SK-N-SH (cell line): ENCODE data around the gene ZSCAN21. TPM values are rescaled to one million over a fixed set of nuclear protein-coding genes. Genes with fewer than 3 reads are reported as not detected.
A peak's percentile ranks its signal among the peaks of the same experiment; 100 is the strongest.

Experiments used
- CTCF ChIA-PET: fragments of 300-600, 350-600 bp; formaldehyde crosslinking; extraction: SDS; loops from one replicate; lab custom pipeline; 2021; lab: Yijun Ruan, JAX
- POLR2A ChIA-PET: fragments of 350-600 bp; sonication (Branson Sonifier 250); formaldehyde crosslinking; extraction: SDS; loops from one replicate; lab custom pipeline; 2020; ENCODE audit warnings: antibody characterized with exemption, inconsistent platforms; lab: Yijun Ruan, JAX
- DNase-seq: peaks from one replicate; pipeline ENCODE4 v3.0.0; 2012
- H2AFZ ChIP-seq: fragments of 200-600 bp; sonication (generic); 2 replicates; pipeline ENCODE4 v1.8.1; 2016; ENCODE audit warnings: antibody characterized with exemption, mild to moderate bottlenecking, low read depth
- H3F3A ChIP-seq: fragments of 200-600 bp; sonication (generic); replicated peaks from 2 replicates; pipeline ENCODE3; 2016; ENCODE audit warnings: antibody characterized with exemption, mild to moderate bottlenecking; ENCODE audit not compliant: insufficient read depth
- H3K27ac ChIP-seq, 2 experiments: fragments of 200-500 bp in 1 of 2; fragments of 200-600 bp in 1 of 2; sonication (Bioruptor generic) in 1 of 2; sonication (generic), shearing (Covaris generic) in 1 of 2; 2 replicates each; pipeline versions ENCODE4 v1.5.1 to v1.6.1; 2014 to 2016; ENCODE audit warnings: low read depth in 2 of 2, inconsistent platforms in 1 of 2, low read length in 1 of 2, mild to moderate bottlenecking in 1 of 2, mixed read lengths in 1 of 2
- H3K27me3 ChIP-seq: fragments of 200-600 bp; sonication (generic), shearing (Covaris generic); 2 replicates; pipeline ENCODE4 v1.6.1; 2016; ENCODE audit warnings: mixed run types; ENCODE audit not compliant: insufficient read depth
- H3K36me3 ChIP-seq, 2 experiments: fragments of 200-500 bp in 1 of 2; fragments of 200-600 bp in 1 of 2; sonication (Bioruptor generic) in 1 of 2; sonication (generic) in 1 of 2; replicated peaks in 1 of 2; 2 replicates each; pipeline versions ENCODE3 to v1.5.1; 2014 to 2016; ENCODE audit warnings: low read length in 1 of 2, mild to moderate bottlenecking in 1 of 2; ENCODE audit not compliant: insufficient read depth in 2 of 2, control insufficient read depth in 1 of 2
- H3K4me1 ChIP-seq, 2 experiments: fragments of 200-500 bp in 1 of 2; fragments of 200-600 bp in 1 of 2; sonication (Bioruptor generic) in 1 of 2; sonication (generic), shearing (Covaris generic) in 1 of 2; 2 replicates each; pipeline versions ENCODE4 v1.5.1 to v1.6.1; 2014 to 2016; ENCODE audit warnings: low read depth in 1 of 2, low read length in 1 of 2, mixed run types in 1 of 2; ENCODE audit not compliant: insufficient read depth in 2 of 2, control insufficient read depth in 1 of 2
- H3K4me2 ChIP-seq: fragments of 200-600 bp; sonication (generic), shearing (Covaris generic); 2 replicates; pipeline ENCODE4 v1.6.1; 2017; ENCODE audit warnings: mixed run types
- H3K4me3 ChIP-seq, 2 experiments: fragments of 200-500 bp in 1 of 2; fragments of 200-600 bp in 1 of 2; sonication (Bioruptor generic) in 1 of 2; sonication (generic), shearing (Covaris generic) in 1 of 2; 2 replicates each; pipeline versions ENCODE4 v1.5.1 to v1.8.1; 2014 to 2016; ENCODE audit warnings: low read depth in 2 of 2, inconsistent platforms in 1 of 2, low read length in 1 of 2, mild to moderate bottlenecking in 1 of 2, mixed read lengths in 1 of 2, moderate library complexity in 1 of 2
- H3K79me2 ChIP-seq: fragments of 200-600 bp; sonication (generic); 2 replicates; pipeline ENCODE4 v1.8.1; 2017; ENCODE audit warnings: mild to moderate bottlenecking; ENCODE audit not compliant: insufficient read depth
- H3K9ac ChIP-seq: fragments of 200-600 bp; sonication (generic); 2 replicates; pipeline ENCODE4 v1.6.1; 2017; ENCODE audit warnings: mixed run types
- H3K9me2 ChIP-seq: fragments of 200-600 bp; sonication (generic); 2 replicates; pipeline ENCODE4 v1.6.1; 2017; ENCODE audit warnings: mixed run types
- H3K9me3 ChIP-seq: fragments of 200-600 bp; sonication (generic); 2 replicates; pipeline ENCODE4 v1.6.1; 2017; ENCODE audit warnings: mixed run types, mild to moderate bottlenecking, moderate library complexity
- H4K20me1 ChIP-seq: fragments of 200-600 bp; sonication (generic); 2 replicates; pipeline ENCODE4 v1.6.1; 2017; ENCODE audit warnings: mild to moderate bottlenecking, mixed run types; ENCODE audit not compliant: insufficient read depth
- CHD2 ChIP-seq: fragments of 150-350 bp; IDR thresholded peaks from 2 replicates; pipeline ENCODE4 v1.6.1; 2018; ENCODE audit warnings: low read length; ENCODE audit not compliant: partially characterized antibody
- FOSL2 ChIP-seq: IDR thresholded peaks from 2 replicates; pipeline ENCODE4 v1.4.0; 2012; ENCODE audit warnings: low read depth, mild to moderate bottlenecking, moderate library complexity, borderline replicate concordance
- FOXM1 ChIP-seq: IDR thresholded peaks from 2 replicates; pipeline ENCODE4 v1.4.0; 2012; ENCODE audit warnings: low read depth, mild to moderate bottlenecking
- IRF3 ChIP-seq: fragments of 150-350 bp; IDR thresholded peaks from 2 replicates; pipeline ENCODE4 v1.6.1; 2016; ENCODE audit warnings: mild to moderate bottlenecking, low read depth, low read length
- JUND ChIP-seq: IDR thresholded peaks from 2 replicates; pipeline ENCODE4 v1.4.0; 2012
- NFIC ChIP-seq: IDR thresholded peaks from 2 replicates; pipeline ENCODE4 v1.4.0; 2012; ENCODE audit warnings: borderline replicate concordance
- PBX3 ChIP-seq: IDR thresholded peaks from 2 replicates; pipeline ENCODE4; 2012
- POLR2AphosphoS5 ChIP-seq: IDR thresholded peaks from 2 replicates; pipeline ENCODE4 v1.6.1; 2012; ENCODE audit warnings: low read depth, low read length
- RCOR1 ChIP-seq: fragments of 150-350 bp; IDR thresholded peaks from 2 replicates; pipeline ENCODE4 v1.6.1; 2017; ENCODE audit warnings: antibody characterized with exemption, low read length
- REST ChIP-seq: IDR thresholded peaks from 2 replicates; pipeline ENCODE4 v1.6.1; 2012; ENCODE audit warnings: mild to moderate bottlenecking, low read depth, low read length, moderate library complexity
- TEAD4 ChIP-seq: IDR thresholded peaks from 2 replicates; pipeline ENCODE4 v1.4.0; 2012; ENCODE audit warnings: mild to moderate bottlenecking, borderline replicate concordance; ENCODE audit not compliant: insufficient read depth
- USF1 ChIP-seq: IDR thresholded peaks from 2 replicates; pipeline ENCODE4 v1.4.0; 2012; ENCODE audit warnings: low read depth, borderline replicate concordance
- USF2 ChIP-seq: fragments of 150-350 bp; IDR thresholded peaks from 2 replicates; pipeline ENCODE4 v1.6.1; 2017; ENCODE audit warnings: antibody characterized with exemption, low read length, low read depth, borderline replicate concordance
- ZBTB33 ChIP-seq: IDR thresholded peaks from 2 replicates; pipeline ENCODE4 v1.4.0; 2012; ENCODE audit warnings: low read depth, borderline replicate concordance
- WGBS: methylation state at CpG from one replicate; pipeline ENCODE4 v1.1.6; 2017; ENCODE audit warnings: low lambda C conversion rate; 5-methylcytosine and 5-hydroxymethylcytosine counted together
- polyA plus RNA-seq, 3 experiments: library from polyadenylated mRNA; depleted of rRNA; stranded (reverse); fragments of >200 nt; gene quantifications; 2 replicates each; pipeline ENCODE4 v1.2.3, GENCODE V29; 2012

ZSCAN21 gene
- polyA plus RNA-seq, 1 of the 3 experiments (the other 2 are of a cell fraction): 17.5 TPM

GRCh38 chr7:100000239-100000638 lies 49.3 kb upstream of the ZSCAN21 start (continued):
- TF ChIP-seq REST (no peak), USF2 (no peak), JUND (no peak), TEAD4 (no peak)

GRCh38 chr7:100003711-100004661 lies 45.6 kb upstream of the ZSCAN21 start:
- no peaks in the 10 kb centered on the region for H3K36me3 ChIP-seq
- H3K9me2 ChIP-seq: no peaks in the 10 kb centered on the region
- no peaks in the 10 kb centered on the region for H3K27me3 ChIP-seq
- no peaks in the 10 kb centered on the region for H3K79me2 ChIP-seq
- CTCF ChIA-PET: interaction anchor here (1.0 to 3.4 kb wide), 5 partner anchors 11 to 127 kb away, joined by 3 to 28 read pairs (median 4); no protein-coding TSS in a partner anchor
- no peak overlapping the region for H3K4me3 ChIP-seq
- H3K9me3 ChIP-seq: no peaks in the 10 kb centered on the region
- WGBS: 71% methylated on average over 14 of the region's 14 CpGs
- no peaks in the 10 kb centered on the region for H4K20me1 ChIP-seq
- no peaks in the 10 kb centered on the region; a peak in 1 of 4 replicates for H3K4me1 ChIP-seq
- POLR2A ChIA-PET: interaction anchor here (1.2 kb wide), 1 partner anchor 11 kb away, joined by 5 read pairs; the partner anchor contains the start of gene ZKSCAN1
- no peak overlapping the region for H3K27ac ChIP-seq
- no peak overlapping the region for H3K9ac ChIP-seq
- no peak overlapping the region for H3K4me2 ChIP-seq
- H2AFZ ChIP-seq: no peak overlapping the region
- peak; percentile 36 for DNase-seq
- H3F3A ChIP-seq: no peaks in the 10 kb centered on the region
- TF ChIP-seq NFIC (no peak), FOXM1 (no peak), CHD2 (no peak), FOSL2 (no peak), IRF3 (no peak), REST (no peak), POLR2AphosphoS5 (no peak), USF1 (no peak), PBX3 (no peak), RCOR1 (no peak), ZBTB33 (no peak)
